Heart left ventricle (tissue), 16 donors: Measurements from ENCODE around the gene KANK2. TPM values are rescaled to one million over a fixed set of nuclear protein-coding genes. Genes with fewer than 3 reads are reported as not detected.
"Not testable (repeated sequence)": the region's sequence is repeated elsewhere in the genome, so short reads cannot be mapped to it uniquely, and the experiment has no call there.

Experiments
- ATAC-seq, 4 donors: fragments of 200-7000 bp; cut with Tn5 transposase; one replicate each; pipeline ENCODE4 v1.9.1; 2020 to 2022; ENCODE audit warnings: moderate library complexity in 4 of 4, mild to moderate bottlenecking in 3 of 4, moderate number of reproducible peaks in 1 of 4
- DNase-seq, 5 donors: peaks; one replicate each; pipeline ENCODE4 v3.0.0-alpha.2; 2020
- H3K27ac ChIP-seq, 12 donors: fragments of 200-600 bp; sonication (generic) in 4 of 12; one replicate each; pipeline versions ENCODE4 v1.5.0 to v1.8.0; 2016 to 2022; ENCODE audit warnings: mild to moderate bottlenecking in 2 of 12
- H3K27me3 ChIP-seq, 9 donors: fragments of 200-600 bp; sonication (generic) in 2 of 9; one replicate each; pipeline versions ENCODE4 v1.5.1 to v1.8.0; 2016 to 2022; ENCODE audit warnings: mild to moderate bottlenecking in 3 of 9
- H3K36me3 ChIP-seq, 9 donors: fragments of 200-600 bp; sonication (generic) in 2 of 9; one replicate each; pipeline versions ENCODE4 v1.5.0 to v1.8.0; 2018 to 2022; ENCODE audit warnings: mild to moderate bottlenecking in 2 of 9
- H3K4me1 ChIP-seq, 12 donors: fragments of 200-600 bp; sonication (generic) in 4 of 12; one replicate each; pipeline versions ENCODE4 v1.5.0 to v1.8.0; 2016 to 2022; ENCODE audit warnings: mild to moderate bottlenecking in 3 of 12
- H3K4me3 ChIP-seq, 12 donors: fragments of 200-600 bp; sonication (generic) in 4 of 12; one replicate each; pipeline versions ENCODE4 v1.5.0 to v1.8.0; 2017 to 2022; ENCODE audit warnings: mild to moderate bottlenecking in 9 of 12, moderate library complexity in 4 of 12
- H3K9me3 ChIP-seq, 12 donors: fragments of 200-600 bp; sonication (generic) in 4 of 12; one replicate each; pipeline versions ENCODE4 v1.5.0 to v1.8.0; 2016 to 2022; ENCODE audit warnings: mild to moderate bottlenecking in 1 of 12
- CTCF ChIP-seq, 12 donors: fragments of 200-600 bp; sonication (generic) in 4 of 12; IDR thresholded peaks; one replicate each; pipeline versions ENCODE4 v1.5.0 to v1.8.0; 2018 to 2022; ENCODE audit warnings: antibody characterized with exemption in 12 of 12, mild to moderate bottlenecking in 5 of 12
- POLR2A ChIP-seq, 2 donors: fragments of 450-650 bp; IDR thresholded peaks; one replicate each; pipeline ENCODE4 v1.6.1; 2017; ENCODE audit warnings: antibody characterized with exemption in 2 of 2, mild to moderate bottlenecking in 2 of 2, moderate library complexity in 2 of 2
- WGBS, 4 donors: extraction: QIAGEN DNeasy Blood & Tissue Kit in 2 of 4; methylation state at CpG; one replicate each; pipeline versions ENCODE4 v1.1.5 to v1.1.7; 2013 to 2018; 5-methylcytosine and 5-hydroxymethylcytosine counted together
- intact Hi-C, 10 donors: fragments of 100-400 bp; cut with DNase I; formaldehyde crosslinking; loops; one replicate each; pipeline versions ENCODE4 v1.11.1 to v1.14.2; 2022
- polyA plus RNA-seq, 2 donors: library from polyadenylated mRNA; stranded (reverse); fragments of 200-250 nt; gene quantifications; one replicate each; pipeline ENCODE4 v1.2.3, GENCODE V29; 2013
- total RNA-seq, 9 donors: library from RNA; depleted of rRNA in 2 of 9; stranded (reverse); fragments of >200 nt in 2 of 9; fragmentation: NEBNext Ultra II Directional in 3 of 9; extraction: Animal tissue kit (Norgen Biotek cat#: 25700) in 3 of 9; gene quantifications; one replicate each; pipeline versions ENCODE4 v1.1.0 to v1.2.4, GENCODE V29; 2016 to 2023
- donor health status: ischemic (EF 13 %, LVEDD 7.1; RV severe dilation, severe dysfunction).
- donor health status: healthy with polysubstance abuse.
- donor health status: DM: no; HTN: yes; CAD: no.
- donor health status: DM: no; HTN: no; CAD: no.
- donor health status: ischemic (EF 25% LVEDD 6.9; RV normal size, moderate dysfunction).
- donor health status: ischemic (EF 25% LVEDD 5.7; RV mildly dilated, moderate dysfunction).
- donor health status: healthy.
- donor health status: DM: yes; HTN: yes; CAD: no.
- donor health status: ischemic (EF 35%, LVEDD 5.7; RV mildly dilated, moderate dysfunction).
- donor health status: nonischemic (EF 11% LVEDD 7.7; RV severe dilation, severe dysfunction).
- donor health status: DM: yes; HTN: yes; CAD: no.
- donor health status: PGD.
- donor health status: ischemic (EF 29% LVEDD 5.4; RV normal size, mild dysfunction).
- donor health status: nonischemic (EF 23%, LVEDD 6.1; RV moderate dilation, normal function).

KANK2 gene
- total and polyA plus RNA-seq, 11 donors = 232 to 1,831 (median 294) TPM

- intact Hi-C loops = loop anchor here in 1 of 10 donors (2.0 kb wide), 1 partner anchor 22 kb away; no protein-coding TSS in a partner anchor
- WGBS, 4 donors = 32 to 55% (median 34%) methylated on average over 17 of the region's 17 CpGs
- Histone ChIP-seq H3K27ac (peak overlapping the region; percentile 69 to 88 (median 82)), H3K36me3 (peaks cover 0 to 56% (median 47%) of the 10 kb centered on the region in 9 donors), H3K27me3 (no peaks in the 10 kb centered on the region), H3K9me3 (peaks cover 0 to 11% (median 0%) of the 10 kb centered on the region in 12 donors), H3K4me1 (peaks cover 3 to 44% (median 36%) of the 10 kb centered on the region in 12 donors), H3K4me3 (peak overlapping the region in 6 of 12 donors; percentile 3 to 25 (median 13))
- ATAC-seq = peak; percentile 43 to 82 (median 74)
- peak; percentile 78 to 90 (median 85) for DNase-seq
- TF ChIP-seq POLR2A (IDR thresholded peaks at IDR 0.05) (no peak), CTCF (IDR thresholded peaks at IDR 0.05) (no peak)
Observed at GRCh38 chr19:11164879-11165406, 32.4 kb downstream of the KANK2 start.

- peaks cover 0 to 11% (median 0%) of the 10 kb centered on the region in 12 donors for H3K9me3 ChIP-seq
- H3K27me3 ChIP-seq = no peaks in the 10 kb centered on the region
- H3K36me3 ChIP-seq = peaks cover 0 to 50% (median 41%) of the 10 kb centered on the region in 9 donors
- ATAC-seq (peak in 1 of 4 donors; percentile 16), DNase-seq (no peak)
- WGBS, 4 donors = 56 to 64% (median 60%) methylated on average over 11 of the region's 11 CpGs
- peak overlapping the region in 4 of 12 donors; percentile 12 to 25 (median 14) for H3K4me3 ChIP-seq
- intact Hi-C loops = loop anchor here in 1 of 10 donors (2.0 kb wide), 1 partner anchor 21 kb away; no protein-coding TSS in a partner anchor
- TF ChIP-seq POLR2A (IDR thresholded peaks at IDR 0.05) (no peak), CTCF (IDR thresholded peaks at IDR 0.05) (no peak)
- H3K27ac ChIP-seq = peak overlapping the region; percentile 38 to 88 (median 82)
- H3K4me1 ChIP-seq = peaks cover 3 to 51% (median 41%) of the 10 kb centered on the region in 12 donors
Observed at GRCh38 chr19:11164296-11164695, 33.0 kb downstream of the KANK2 start.

- intact Hi-C loops, H3K27me3 ChIP-seq, ATAC-seq, H3K4me3 ChIP-seq, DNase-seq: not testable (repeated sequence)
- H3K4me1 ChIP-seq = peaks cover 3 to 61% (median 38%) of the 10 kb centered on the region in 12 donors
- H3K9me3 ChIP-seq = peaks cover 0 to 11% (median 0%) of the 10 kb centered on the region in 12 donors
- H3K36me3 ChIP-seq = peaks cover 0 to 11% (median 6%) of the 10 kb centered on the region in 9 donors
- peak overlapping the region in 8 of 12 donors; percentile 50 to 86 (median 64) for H3K27ac ChIP-seq
- WGBS, 4 donors = 92 to 98% (median 97%) methylated on average over 2 of the region's 2 CpGs
Observed at GRCh38 chr19:11160440-11160768, 36.9 kb downstream of the KANK2 start.

- peaks cover 0 to 11% (median 0%) of the 10 kb centered on the region in 12 donors for H3K9me3 ChIP-seq
- no peak overlapping the region for H3K4me3 ChIP-seq
- H3K27ac ChIP-seq = peak overlapping the region; percentile 0 to 86 (median 60)
- peaks cover 0 to 11% (median 4%) of the 10 kb centered on the region in 9 donors for H3K36me3 ChIP-seq
- DNase-seq (no peak), ATAC-seq (no peak)
- H3K4me1 ChIP-seq = peaks cover 3 to 59% (median 35%) of the 10 kb centered on the region in 12 donors
- TF ChIP-seq CTCF (IDR thresholded peaks at IDR 0.05) (peak in 1 of 12 donors; percentile 12), POLR2A (IDR thresholded peaks at IDR 0.05) (no peak)
- 30 to 33% (median 31%) methylated on average over 16 of the region's 16 CpGs for WGBS, 4 donors
- intact Hi-C loops = loop anchor here in 4 of 10 donors (5.0 kb wide), 2 partner anchors 32 to 37 kb away; partner anchors contain the start of gene KANK2 (in 3 of the 4)
- H3K27me3 ChIP-seq = no peaks in the 10 kb centered on the region
Observed at GRCh38 chr19:11159598-11160439, 37.5 kb downstream of the KANK2 start.
